Measurements from ENCODE around the gene POU6F2.

Gene POU6F2

GRCh38 chr7:39199951-39200350, 222.2 kb downstream of the POU6F2 start:
- no peak for TF ChIP-seq CTCF (conservative IDR thresholded peaks at IDR 0.05; ENCODE audit: low read depth, low read length)
- no peak for DNase-seq (ENCODE audit: low read depth)
- H3K4me3 ChIP-seq (ENCODE audit: low read depth, low read length), result no peak overlapping the region

- H3K4me3 ChIP-seq (ENCODE audit: low read depth, low read length), result no peak overlapping the region
- no peak for DNase-seq (ENCODE audit: low read depth)
- TF ChIP-seq CTCF (conservative IDR thresholded peaks at IDR 0.05; ENCODE audit: low read depth, low read length), result no peak
Observed at GRCh38 chr7:39202041-39202440, 224.3 kb downstream of the POU6F2 start.

GRCh38 chr7:39210362-39210761, 232.7 kb downstream of the POU6F2 start:
- H3K4me3 ChIP-seq (ENCODE audit: low read depth, low read length), result no peak overlapping the region
- DNase-seq (ENCODE audit: low read depth), result no peak
- no peak for TF ChIP-seq CTCF (conservative IDR thresholded peaks at IDR 0.05; ENCODE audit: low read depth, low read length)

- H3K4me3 ChIP-seq (ENCODE audit: low read depth, low read length), result no peak overlapping the region
- no peak for DNase-seq (ENCODE audit: low read depth)
- TF ChIP-seq CTCF (conservative IDR thresholded peaks at IDR 0.05; ENCODE audit: low read depth, low read length), result no peak
Observed at GRCh38 chr7:39211581-39211980, 233.9 kb downstream of the POU6F2 start.

GRCh38 chr7:39212876-39213275, 235.2 kb downstream of the POU6F2 start:
- no peak overlapping the region for H3K4me3 ChIP-seq (ENCODE audit: low read depth, low read length)
- no peak for DNase-seq (ENCODE audit: low read depth)
- no peak for TF ChIP-seq CTCF (conservative IDR thresholded peaks at IDR 0.05; ENCODE audit: low read depth, low read length)

- TF ChIP-seq CTCF (conservative IDR thresholded peaks at IDR 0.05; ENCODE audit: low read depth, low read length), result no peak
- no peak for DNase-seq (ENCODE audit: low read depth)
- no peak overlapping the region for H3K4me3 ChIP-seq (ENCODE audit: low read depth, low read length)
Observed at GRCh38 chr7:39217783-39218182, 240.1 kb downstream of the POU6F2 start.

- no peak for DNase-seq (ENCODE audit: low read depth)
- no peak overlapping the region for H3K4me3 ChIP-seq (ENCODE audit: low read depth, low read length)
- TF ChIP-seq CTCF (conservative IDR thresholded peaks at IDR 0.05; ENCODE audit: low read depth, low read length), result no peak
Observed at GRCh38 chr7:39219869-39220268, 242.2 kb downstream of the POU6F2 start.

Measured in choroid plexus epithelial cell (primary cell).